Neural progenitor cell (in vitro differentiated cells): ENCODE data around the gene FUT2.

ENCODE experiments used
- EZH2 ChIP-seq: fragments of 200-600 bp; sonication (generic); IDR thresholded peaks from 2 replicates; pipeline ENCODE4 v1.6.1; 2017; ENCODE audit warnings: antibody characterized with exemption, mild to moderate bottlenecking, moderate library complexity
- EZH2phosphoT487 ChIP-seq: fragments of 200-600 bp; sonication (generic); IDR thresholded peaks from 2 replicates; pipeline ENCODE4 v1.6.1; 2017; ENCODE audit warnings: antibody characterized with exemption
- TF ChIP-seq, protein P1 (sequence below): fragments of 200-600 bp; sonication (generic); IDR thresholded peaks from 2 replicates; pipeline ENCODE4 v1.5.1; 2017; ENCODE audit warnings: antibody characterized with exemption, mild to moderate bottlenecking

GRCh38 chr19:48711106-48711662 lies 15.4 kb downstream of the FUT2 start:
- TF ChIP-seq, protein P1, sequence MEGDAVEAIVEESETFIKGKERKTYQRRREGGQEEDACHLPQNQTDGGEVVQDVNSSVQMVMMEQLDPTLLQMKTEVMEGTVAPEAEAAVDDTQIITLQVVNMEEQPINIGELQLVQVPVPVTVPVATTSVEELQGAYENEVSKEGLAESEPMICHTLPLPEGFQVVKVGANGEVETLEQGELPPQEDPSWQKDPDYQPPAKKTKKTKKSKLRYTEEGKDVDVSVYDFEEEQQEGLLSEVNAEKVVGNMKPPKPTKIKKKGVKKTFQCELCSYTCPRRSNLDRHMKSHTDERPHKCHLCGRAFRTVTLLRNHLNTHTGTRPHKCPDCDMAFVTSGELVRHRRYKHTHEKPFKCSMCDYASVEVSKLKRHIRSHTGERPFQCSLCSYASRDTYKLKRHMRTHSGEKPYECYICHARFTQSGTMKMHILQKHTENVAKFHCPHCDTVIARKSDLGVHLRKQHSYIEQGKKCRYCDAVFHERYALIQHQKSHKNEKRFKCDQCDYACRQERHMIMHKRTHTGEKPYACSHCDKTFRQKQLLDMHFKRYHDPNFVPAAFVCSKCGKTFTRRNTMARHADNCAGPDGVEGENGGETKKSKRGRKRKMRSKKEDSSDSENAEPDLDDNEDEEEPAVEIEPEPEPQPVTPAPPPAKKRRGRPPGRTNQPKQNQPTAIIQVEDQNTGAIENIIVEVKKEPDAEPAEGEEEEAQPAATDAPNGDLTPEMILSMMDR = no peak
- TF ChIP-seq EZH2phosphoT487 (no peak), EZH2 (no peak)
